ENCODE measurements around the gene PTS.

PTS gene

DNA sequence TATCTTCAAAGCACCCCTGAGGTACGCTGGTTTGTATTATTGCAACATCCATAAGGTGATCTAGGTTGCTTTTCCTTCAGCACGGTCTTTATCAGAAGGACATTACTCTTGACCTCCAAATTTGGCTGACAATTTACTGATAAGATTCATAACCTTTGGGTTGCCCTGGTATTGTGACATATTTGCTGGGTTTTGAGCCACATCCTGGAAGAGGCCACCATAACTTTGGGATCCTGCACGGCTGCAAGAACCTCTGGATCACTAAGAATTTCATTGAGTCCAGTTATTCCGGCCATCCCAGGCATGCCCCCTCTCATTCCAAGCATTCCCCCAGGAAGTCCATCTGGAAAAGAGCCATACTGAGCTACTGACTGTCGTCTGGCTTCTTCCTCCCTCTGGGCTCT, 41.0 kb downstream of the PTS start:
- TF ChIP-seq, protein P1, sequence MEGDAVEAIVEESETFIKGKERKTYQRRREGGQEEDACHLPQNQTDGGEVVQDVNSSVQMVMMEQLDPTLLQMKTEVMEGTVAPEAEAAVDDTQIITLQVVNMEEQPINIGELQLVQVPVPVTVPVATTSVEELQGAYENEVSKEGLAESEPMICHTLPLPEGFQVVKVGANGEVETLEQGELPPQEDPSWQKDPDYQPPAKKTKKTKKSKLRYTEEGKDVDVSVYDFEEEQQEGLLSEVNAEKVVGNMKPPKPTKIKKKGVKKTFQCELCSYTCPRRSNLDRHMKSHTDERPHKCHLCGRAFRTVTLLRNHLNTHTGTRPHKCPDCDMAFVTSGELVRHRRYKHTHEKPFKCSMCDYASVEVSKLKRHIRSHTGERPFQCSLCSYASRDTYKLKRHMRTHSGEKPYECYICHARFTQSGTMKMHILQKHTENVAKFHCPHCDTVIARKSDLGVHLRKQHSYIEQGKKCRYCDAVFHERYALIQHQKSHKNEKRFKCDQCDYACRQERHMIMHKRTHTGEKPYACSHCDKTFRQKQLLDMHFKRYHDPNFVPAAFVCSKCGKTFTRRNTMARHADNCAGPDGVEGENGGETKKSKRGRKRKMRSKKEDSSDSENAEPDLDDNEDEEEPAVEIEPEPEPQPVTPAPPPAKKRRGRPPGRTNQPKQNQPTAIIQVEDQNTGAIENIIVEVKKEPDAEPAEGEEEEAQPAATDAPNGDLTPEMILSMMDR (IDR thresholded peaks at IDR 0.05; ENCODE audit: insufficient read depth, low read depth, low read length, missing control alignments) = no peak
- no peak for DNase-seq (ENCODE audit: low read depth)

DNA sequence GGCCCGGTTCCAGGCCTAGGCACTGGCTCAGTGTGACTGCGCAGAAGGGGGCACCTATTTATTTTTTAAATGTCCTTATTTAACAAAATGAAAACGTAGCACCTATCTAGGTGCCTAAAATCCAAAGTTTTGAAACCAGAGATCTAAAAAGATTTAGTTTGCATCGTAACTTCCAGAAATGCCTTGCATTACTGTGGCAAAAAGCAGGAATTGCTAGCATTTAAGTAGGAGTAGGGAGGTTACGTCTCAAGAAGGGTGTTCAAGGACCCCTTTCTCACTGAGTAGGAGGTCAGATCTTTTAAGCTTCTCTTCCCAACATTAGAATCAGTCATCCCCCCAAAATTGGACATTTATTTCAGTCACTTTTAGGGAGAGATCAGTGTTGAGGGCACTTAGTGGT, 42.2 kb downstream of the PTS start:
- no peak overlapping the region for H3K4me3 ChIP-seq (ENCODE audit: low read depth, low read length)
- DNase-seq (ENCODE audit: low read depth) = no peak
- TF ChIP-seq, protein P1 (IDR thresholded peaks at IDR 0.05; ENCODE audit: insufficient read depth, low read depth, low read length, missing control alignments) = no peak

More for the DNA sequence above, 41.0 kb downstream of the PTS start:
- no peak overlapping the region for H3K4me3 ChIP-seq (ENCODE audit: low read depth, low read length)

DNA sequence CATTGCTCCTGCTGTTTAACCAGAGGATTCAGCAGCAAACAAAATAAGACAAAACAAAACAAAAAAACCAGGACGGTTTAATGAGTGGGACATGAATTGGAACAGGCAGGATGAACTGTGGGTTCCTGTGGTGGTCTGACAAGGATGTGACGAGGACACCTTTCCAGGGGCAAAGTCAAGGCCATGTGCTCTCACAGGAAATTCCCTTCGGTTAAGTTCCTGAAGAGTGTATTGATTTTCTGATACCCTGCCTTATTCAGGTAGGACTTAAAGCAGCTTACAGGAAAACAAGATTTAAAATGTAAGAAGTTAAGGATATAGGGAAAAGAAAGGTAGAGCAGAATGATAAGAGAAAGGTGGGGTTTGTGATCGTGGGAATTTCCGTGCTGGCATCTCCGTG, 42.9 kb downstream of the PTS start:
- no peak for DNase-seq (ENCODE audit: low read depth)
- H3K4me3 ChIP-seq (ENCODE audit: low read depth, low read length) = no peak overlapping the region
- TF ChIP-seq, protein P1 (IDR thresholded peaks at IDR 0.05; ENCODE audit: insufficient read depth, low read depth, low read length, missing control alignments) = no peak

DNA sequence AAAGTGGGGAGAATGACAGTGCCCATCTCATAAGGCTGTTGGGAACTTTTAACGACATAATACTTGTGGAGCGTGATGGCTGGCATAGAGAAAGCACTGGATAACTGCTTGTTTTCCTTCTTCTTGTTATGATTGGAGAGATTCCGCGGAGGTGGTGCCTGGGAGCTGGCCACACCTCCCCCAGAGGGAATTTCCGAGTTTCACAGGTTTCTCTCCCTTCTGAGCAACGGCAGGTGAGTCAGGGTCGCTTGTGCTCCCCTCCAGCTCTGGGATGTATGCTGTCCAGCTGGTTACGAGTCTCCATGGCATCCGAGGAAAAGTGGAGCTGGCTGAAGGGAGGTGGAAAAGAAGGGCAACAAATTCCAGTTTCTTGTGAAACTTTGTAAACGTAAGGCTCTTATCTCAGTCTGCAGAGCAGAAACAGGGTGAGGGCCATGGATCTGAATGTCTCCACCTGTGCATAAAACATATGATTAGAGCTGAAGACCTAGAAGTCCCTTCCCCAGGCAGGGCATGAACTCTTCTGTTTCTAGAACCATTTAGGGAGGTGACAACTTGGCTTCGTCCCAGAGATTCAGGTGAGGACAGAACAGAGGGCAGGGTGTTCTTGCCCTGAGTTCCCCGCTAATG, 44.4 kb downstream of the PTS start:
- DNase-seq (ENCODE audit: low read depth) = no peak
- TF ChIP-seq, protein P1 (IDR thresholded peaks at IDR 0.05; ENCODE audit: insufficient read depth, low read depth, low read length, missing control alignments) = no peak
- H3K4me3 ChIP-seq (ENCODE audit: low read depth, low read length) = no peak overlapping the region

DNA sequence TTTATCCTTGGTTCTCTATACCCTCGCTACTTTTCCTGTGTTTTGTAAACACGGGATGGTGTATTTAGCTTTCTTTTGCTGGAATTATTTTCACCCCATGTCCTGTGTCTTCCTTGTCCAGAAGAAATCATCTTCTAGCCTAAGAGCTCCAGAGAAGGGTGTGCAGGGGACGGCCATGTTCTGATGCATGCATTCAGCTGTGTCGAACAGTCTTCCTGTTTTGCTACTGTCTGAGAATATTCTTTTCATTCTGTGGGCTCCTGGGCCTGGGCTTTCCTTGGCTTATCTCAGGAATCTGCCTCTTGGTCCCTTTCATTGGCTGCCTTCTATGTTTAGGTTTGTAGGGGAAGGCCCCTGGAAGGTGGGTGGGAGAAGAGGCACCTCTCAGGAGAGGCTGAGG, 45.0 kb downstream of the PTS start:
- no peak overlapping the region for H3K4me3 ChIP-seq (ENCODE audit: low read depth, low read length)
- TF ChIP-seq, protein P1 (IDR thresholded peaks at IDR 0.05; ENCODE audit: insufficient read depth, low read depth, low read length, missing control alignments) = no peak
- no peak for DNase-seq (ENCODE audit: low read depth)

DNA sequence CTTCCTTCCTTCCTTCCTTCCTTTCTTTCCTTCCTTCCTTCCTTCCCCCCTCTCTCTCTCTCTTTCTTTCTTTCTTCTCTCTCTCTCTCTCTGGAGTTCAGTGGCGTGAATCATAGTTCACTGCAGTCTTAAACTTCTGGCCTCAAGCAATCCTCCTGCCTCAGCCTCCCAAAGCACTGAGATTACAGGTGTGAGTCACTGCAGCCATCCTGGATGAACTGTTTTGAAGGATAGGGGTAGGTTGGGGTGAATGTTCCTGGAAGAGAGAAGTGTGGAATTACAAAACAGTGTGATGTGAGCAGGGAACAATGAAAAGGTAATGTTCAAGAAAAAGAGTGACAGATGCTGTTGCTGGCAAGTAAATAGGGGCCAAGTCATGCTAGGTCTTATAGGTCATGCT, 46.8 kb downstream of the PTS start:
- TF ChIP-seq, protein P1 (IDR thresholded peaks at IDR 0.05; ENCODE audit: insufficient read depth, low read depth, low read length, missing control alignments) = no peak
- no peak overlapping the region for H3K4me3 ChIP-seq (ENCODE audit: low read depth, low read length)
- no peak for DNase-seq (ENCODE audit: low read depth)
